Astrocyte (in vitro differentiated cells and primary cell): ENCODE data around the gene IQCK.

Source experiments
- CTCF ChIP-seq: IDR thresholded peaks from 2 replicates; pipeline ENCODE4 v1.5.1; 2011; ENCODE audit warnings: low read depth, mild to moderate bottlenecking, inconsistent platforms, low read length, moderate library complexity; ENCODE audit not compliant: insufficient read depth
- EZH2 ChIP-seq: IDR thresholded peaks from 2 replicates; pipeline ENCODE4 v1.6.1; 2012; ENCODE audit warnings: mild to moderate bottlenecking, low read length, inconsistent platforms; ENCODE audit not compliant: insufficient read depth

DNA sequence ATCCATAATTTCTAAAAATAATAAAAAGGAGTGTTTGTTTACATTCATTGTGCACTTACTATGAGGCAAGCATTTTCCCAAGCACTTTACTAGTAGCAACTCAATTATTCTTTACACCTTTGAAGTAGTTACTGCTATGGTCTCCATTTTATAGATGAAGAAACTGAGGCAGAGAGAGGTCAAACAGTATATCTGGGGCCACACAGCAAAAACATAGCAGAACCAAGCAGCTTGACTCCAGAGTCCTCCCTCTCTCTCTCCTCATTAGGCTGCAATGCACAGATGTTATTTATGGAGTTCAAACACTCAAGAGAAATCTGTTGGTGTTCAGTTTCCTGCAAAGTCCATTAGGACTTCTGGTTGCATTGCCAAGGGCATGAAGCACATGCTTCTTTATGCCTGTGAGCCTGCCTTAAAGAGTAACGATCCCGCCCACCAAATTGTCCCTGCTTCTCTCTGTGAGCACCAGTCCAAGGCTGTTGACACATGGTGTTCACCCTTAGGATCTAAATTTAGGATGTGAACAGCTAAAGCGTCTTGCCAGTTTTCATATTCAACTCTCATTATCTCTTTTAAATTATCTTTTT is 122.5 kb downstream of the IQCK start:
- TF ChIP-seq CTCF, result no peak
- no peak for TF ChIP-seq EZH2
